OCI-LY7 (cell line): ENCODE results near the gene WNT11. TPM values are rescaled to one million over a fixed set of nuclear protein-coding genes. Genes with fewer than 3 reads are reported as not detected.

Experiments
- BruUV-seq: library from RNA; stranded (reverse); fragments of 400-500 nt; replicated peaks from 2 replicates; lab custom pipeline; 2021; lab: Mats Ljungman, UMichigan
- CTCF ChIA-PET: fragments of 300-600 bp; sonication (Branson Sonifier 250); formaldehyde crosslinking; loops from one replicate; lab custom pipeline; 2022; ENCODE audit warnings: antibody characterized with exemption; ENCODE audit not compliant: unreplicated experiment; lab: Charles Lee
- POLR2A ChIA-PET: fragments of 300-600 bp; sonication (Branson Sonifier 250); formaldehyde crosslinking; loops from one replicate; lab custom pipeline; 2022; ENCODE audit warnings: antibody characterized with exemption; lab: Charles Lee
- DNase-seq: peaks from one replicate; pipeline ENCODE4 v3.0.0-alpha.2; 2015; ENCODE audit warnings: low spot score
- H2AFZ ChIP-seq: fragments of 200-600 bp; sonication (generic), shearing (Covaris generic); 2 replicates; pipeline ENCODE4 v1.6.1; 2014; ENCODE audit warnings: mild to moderate bottlenecking, antibody characterized with exemption, low read length, moderate library complexity
- H3K27ac ChIP-seq: fragments of 200-600 bp; sonication (generic); 2 replicates; pipeline ENCODE4 v1.5.1; 2014; ENCODE audit warnings: mixed run types, low read depth, mild to moderate bottlenecking, moderate library complexity, low read length, inconsistent platforms; ENCODE audit not compliant: poor library complexity, severe bottlenecking
- H3K36me3 ChIP-seq: fragments of 200-600 bp; sonication (generic); 2 replicates; pipeline ENCODE4 v1.6.1; 2014; ENCODE audit warnings: mild to moderate bottlenecking, antibody characterized with exemption, low read length, moderate library complexity, mixed read lengths; ENCODE audit not compliant: insufficient read depth
- H3K4me1 ChIP-seq: fragments of 200-600 bp; sonication (generic); 2 replicates; pipeline ENCODE4 v1.5.1; 2014; ENCODE audit warnings: mild to moderate bottlenecking, low read length; ENCODE audit not compliant: insufficient read depth, poor library complexity, severe bottlenecking
- H3K4me2 ChIP-seq: fragments of 200-600 bp; sonication (generic); 2 replicates; pipeline ENCODE4 v1.6.1; 2014; ENCODE audit warnings: mild to moderate bottlenecking, low read length
- H3K4me3 ChIP-seq: fragments of 200-600 bp; sonication (generic); 2 replicates; pipeline ENCODE4 v1.5.1; 2014; ENCODE audit warnings: mild to moderate bottlenecking, low read depth, low read length; ENCODE audit not compliant: poor library complexity, severe bottlenecking
- H3K79me2 ChIP-seq: fragments of 200-600 bp; sonication (generic); 2 replicates; pipeline ENCODE4 v1.6.1; 2016; ENCODE audit warnings: low read depth, mild to moderate bottlenecking, low read length, moderate library complexity, mixed read lengths; ENCODE audit not compliant: insufficient read depth
- H3K9me2 ChIP-seq: fragments of 200-600 bp; sonication (generic); 2 replicates; pipeline ENCODE4 v1.6.1; 2016; ENCODE audit warnings: mild to moderate bottlenecking, low read length, mixed read lengths; ENCODE audit not compliant: insufficient read depth
- H3K9me3 ChIP-seq: fragments of 200-600 bp; sonication (generic); 2 replicates; pipeline ENCODE4 v1.6.1; 2014; ENCODE audit warnings: mild to moderate bottlenecking, mixed run types, low read length, mixed read lengths
- H4K20me1 ChIP-seq: fragments of 200-600 bp; sonication (generic); 2 replicates; pipeline ENCODE4 v1.6.1; 2014; ENCODE audit warnings: mild to moderate bottlenecking, antibody characterized with exemption, low read length, moderate library complexity, mixed read lengths; ENCODE audit not compliant: insufficient read depth
- EZH2phosphoT487 ChIP-seq: fragments of 200-600 bp; sonication (generic); IDR thresholded peaks from 2 replicates; pipeline ENCODE4 v1.6.1; 2018; ENCODE audit warnings: low read depth, borderline replicate concordance, mild to moderate bottlenecking, mixed run types, antibody characterized with exemption, low read length, moderate library complexity, mixed read lengths
- intact Hi-C: fragments of 100-400 bp; cut with micrococcal nuclease; formaldehyde crosslinking; loops from one replicate; pipeline ENCODE4 v1.10.0; 2022; ENCODE audit not compliant: unreplicated experiment
- total RNA-seq, 2 experiments: library from RNA; depleted of rRNA in 1 of 2; stranded (reverse); fragments of >200 nt in 1 of 2; shearing (Covaris generic) in 1 of 2; gene quantifications; 2 replicates each; pipeline ENCODE4 v1.2.3, GENCODE V29; 2014 to 2022
- TF ChIP-seq, protein P1 (sequence below): fragments of 200-600 bp; sonication (generic); conservative IDR thresholded peaks from 2 replicates; pipeline ENCODE4 v1.5.1; 2014; ENCODE audit warnings: mild to moderate bottlenecking, antibody characterized with exemption, low read length, moderate library complexity, mixed read lengths

The WNT11 gene
- total RNA-seq, 2 experiments from 2014 or later = not detected

DNA sequence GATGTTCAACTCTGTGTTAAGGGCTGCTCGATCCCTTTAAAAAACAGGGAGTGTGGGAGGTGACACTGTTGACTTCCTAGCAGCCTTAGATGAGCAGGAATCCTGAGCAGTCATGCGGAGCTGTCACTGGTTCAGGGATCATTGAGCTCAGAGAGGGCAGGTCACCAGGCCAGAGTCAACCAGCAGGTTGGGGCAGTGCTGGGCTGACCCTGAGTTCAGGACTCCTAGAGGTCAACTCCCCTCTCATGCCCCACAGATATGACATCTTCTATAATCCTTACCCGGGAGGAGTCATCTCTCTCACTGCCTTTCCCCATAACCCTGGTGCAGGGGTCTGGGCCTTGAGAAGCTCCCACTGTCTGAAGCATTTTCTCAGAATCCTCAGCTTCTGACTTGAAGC is 12.9 kb upstream of the WNT11 start:
- intact Hi-C loops = no loop called here
- DNase-seq = no peak
- Histone ChIP-seq H3K9me3 (no peaks in the 10 kb centered on the region), H3K4me2 (no peak overlapping the region), H3K4me1 (no peaks in the 10 kb centered on the region), H3K27ac (no peak overlapping the region), H3K36me3 (no peaks in the 10 kb centered on the region), H3K4me3 (no peak overlapping the region), H3K9me2 (no peaks in the 10 kb centered on the region), H2AFZ (no peak overlapping the region), H3K79me2 (no peaks in the 10 kb centered on the region), H4K20me1 (no peaks in the 10 kb centered on the region)
- TF ChIP-seq EZH2phosphoT487 = no peak
- TF ChIP-seq, protein P1, sequence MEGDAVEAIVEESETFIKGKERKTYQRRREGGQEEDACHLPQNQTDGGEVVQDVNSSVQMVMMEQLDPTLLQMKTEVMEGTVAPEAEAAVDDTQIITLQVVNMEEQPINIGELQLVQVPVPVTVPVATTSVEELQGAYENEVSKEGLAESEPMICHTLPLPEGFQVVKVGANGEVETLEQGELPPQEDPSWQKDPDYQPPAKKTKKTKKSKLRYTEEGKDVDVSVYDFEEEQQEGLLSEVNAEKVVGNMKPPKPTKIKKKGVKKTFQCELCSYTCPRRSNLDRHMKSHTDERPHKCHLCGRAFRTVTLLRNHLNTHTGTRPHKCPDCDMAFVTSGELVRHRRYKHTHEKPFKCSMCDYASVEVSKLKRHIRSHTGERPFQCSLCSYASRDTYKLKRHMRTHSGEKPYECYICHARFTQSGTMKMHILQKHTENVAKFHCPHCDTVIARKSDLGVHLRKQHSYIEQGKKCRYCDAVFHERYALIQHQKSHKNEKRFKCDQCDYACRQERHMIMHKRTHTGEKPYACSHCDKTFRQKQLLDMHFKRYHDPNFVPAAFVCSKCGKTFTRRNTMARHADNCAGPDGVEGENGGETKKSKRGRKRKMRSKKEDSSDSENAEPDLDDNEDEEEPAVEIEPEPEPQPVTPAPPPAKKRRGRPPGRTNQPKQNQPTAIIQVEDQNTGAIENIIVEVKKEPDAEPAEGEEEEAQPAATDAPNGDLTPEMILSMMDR = no peak
- POLR2A ChIA-PET = no interaction called here
- CTCF ChIA-PET = interaction anchor here (1.0 kb wide), 1 partner anchor 11 kb away, joined by 6 read pairs; no protein-coding TSS in a partner anchor
- no TSS peak for BruUV-seq

DNA sequence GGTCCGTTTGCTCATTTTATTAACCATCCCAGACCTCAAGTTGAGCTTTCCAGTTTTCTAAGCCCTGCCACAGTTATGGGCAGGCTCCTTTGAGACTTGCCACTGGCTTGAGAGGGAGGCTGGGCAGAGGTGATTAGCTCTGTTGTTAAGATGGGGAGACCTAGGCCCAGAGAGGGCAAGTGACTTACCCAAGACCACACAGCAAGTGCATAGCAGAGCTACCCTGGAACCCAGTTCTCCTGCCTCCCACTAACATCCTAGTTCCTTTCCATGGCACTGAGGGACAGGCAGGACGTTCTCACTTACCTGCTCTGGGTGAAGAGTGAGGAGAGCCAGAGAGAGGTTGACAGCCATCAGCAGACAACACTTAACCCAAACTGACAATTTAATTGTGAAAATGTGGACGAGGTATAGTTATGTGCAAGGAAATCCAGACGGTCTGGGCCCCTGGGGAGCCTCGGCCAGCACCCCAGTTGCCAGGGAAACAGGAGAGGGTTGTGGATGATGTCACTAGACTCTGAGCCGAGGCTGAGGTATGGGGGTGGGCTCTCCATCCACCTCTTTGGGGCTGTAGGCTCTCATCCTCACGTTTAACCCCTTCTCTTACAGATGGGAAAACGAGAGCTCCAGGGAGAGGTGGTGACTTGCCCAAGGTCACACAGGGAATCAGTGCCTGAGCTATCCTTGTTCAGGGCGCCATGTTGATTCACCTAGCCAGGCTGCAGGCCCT is 12.3 kb upstream of the WNT11 start:
- H4K20me1 ChIP-seq = no peaks in the 10 kb centered on the region
- no peak overlapping the region for H3K4me3 ChIP-seq
- TF ChIP-seq, protein P1 = no peak
- no peak for TF ChIP-seq EZH2phosphoT487
- H3K4me2 ChIP-seq = no peak overlapping the region
- no peak overlapping the region for H2AFZ ChIP-seq
- H3K36me3 ChIP-seq = no peaks in the 10 kb centered on the region
- H3K4me1 ChIP-seq = no peaks in the 10 kb centered on the region
- no peak overlapping the region for H3K27ac ChIP-seq
- no peaks in the 10 kb centered on the region for H3K9me2 ChIP-seq
- intact Hi-C loops = no loop called here
- no peak for DNase-seq
- no TSS peak for BruUV-seq
- H3K9me3 ChIP-seq = no peaks in the 10 kb centered on the region
- H3K79me2 ChIP-seq = no peaks in the 10 kb centered on the region
- ChIA-PET CTCF (interaction anchor here (1.0 kb wide), 1 partner anchor 10 kb away, joined by 6 read pairs; no protein-coding TSS in a partner anchor), POLR2A (no interaction called here)

DNA sequence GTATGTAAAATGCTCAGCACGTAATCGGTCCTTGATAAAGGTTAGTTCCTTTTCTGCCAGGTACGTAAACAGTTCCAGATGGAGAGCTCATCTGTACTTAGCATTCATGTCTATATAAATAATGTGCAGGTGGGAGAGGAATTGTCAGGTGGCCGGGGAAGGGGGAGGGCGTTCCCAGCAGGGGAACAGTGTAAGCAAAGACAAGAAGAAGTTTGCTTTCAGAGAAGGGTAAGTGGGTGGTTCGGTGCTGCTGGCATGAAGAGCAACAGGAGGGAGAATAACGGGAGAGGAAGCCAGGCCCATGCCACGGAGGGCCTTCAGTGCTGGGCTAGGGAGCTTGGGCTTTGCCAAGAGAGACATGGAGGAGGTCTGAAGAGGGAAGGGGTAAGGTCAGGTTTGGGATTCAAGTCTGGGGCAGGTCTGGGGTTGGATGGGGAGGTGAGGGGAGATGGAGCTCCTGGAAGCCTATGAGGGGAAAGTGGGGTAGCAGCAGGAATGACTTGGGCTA is 11.4 kb upstream of the WNT11 start:
- no peak overlapping the region for H2AFZ ChIP-seq
- intact Hi-C loops = no loop called here
- H3K79me2 ChIP-seq = no peaks in the 10 kb centered on the region
- H3K9me3 ChIP-seq = no peaks in the 10 kb centered on the region
- POLR2A ChIA-PET = interaction anchor here (0.6 kb wide), 1 partner anchor 36 kb away, joined by 3 read pairs; no protein-coding TSS in a partner anchor
- DNase-seq = no peak
- CTCF ChIA-PET = no interaction called here
- no peak for TF ChIP-seq EZH2phosphoT487
- TF ChIP-seq, protein P1 = no peak
- no peak overlapping the region for H3K4me3 ChIP-seq
- H3K36me3 ChIP-seq = no peaks in the 10 kb centered on the region
- BruUV-seq = no TSS peak
- H4K20me1 ChIP-seq = no peaks in the 10 kb centered on the region
- H3K27ac ChIP-seq = no peak overlapping the region
- no peak overlapping the region for H3K4me2 ChIP-seq
- no peaks in the 10 kb centered on the region for H3K9me2 ChIP-seq
- no peaks in the 10 kb centered on the region for H3K4me1 ChIP-seq
